Measurements from ENCODE around the gene PTPN5.

DNA sequence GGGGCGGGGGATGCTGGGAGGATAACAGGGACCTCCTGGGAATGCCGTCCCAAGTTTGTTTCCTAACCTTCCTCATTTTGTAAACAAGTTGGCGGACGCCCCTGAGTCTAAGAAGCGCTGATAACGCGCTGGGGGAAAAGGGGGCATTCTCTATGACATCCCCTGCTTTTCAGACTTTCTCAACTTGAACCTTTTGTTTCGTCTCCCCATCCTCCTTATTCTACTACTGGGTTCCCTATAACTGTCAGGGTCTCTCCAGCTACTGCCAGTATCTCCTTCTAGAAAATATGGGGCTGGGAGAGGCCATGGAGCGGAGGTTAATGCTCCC, 92.4 kb downstream of the PTPN5 start:
- TF ChIP-seq CTCF (IDR thresholded peaks at IDR 0.05) (no peak), POLR2AphosphoS5 (IDR thresholded peaks at IDR 0.05) (no peak)
